GM18858 (cell line): Measurements from ENCODE around the gene TEAD1.

Experiments
- ATAC-seq: cut with Tn5 transposase; IDR thresholded peaks from one replicate; pipeline ENCODE4 v1.9.1; 2021; ENCODE audit not compliant: unreplicated experiment

TEAD1 gene

GRCh38 chr11:12829540-12830314, 155.5 kb downstream of the TEAD1 start:
- no peak for ATAC-seq

- no peak for ATAC-seq
Observed at GRCh38 chr11:12831471-12832202, 157.4 kb downstream of the TEAD1 start.

GRCh38 chr11:12832480-12833224, 158.4 kb downstream of the TEAD1 start:
- ATAC-seq: no peak

- ATAC-seq: no peak
Observed at GRCh38 chr11:12834166-12834565, 159.9 kb downstream of the TEAD1 start.

GRCh38 chr11:12834630-12835029, 160.4 kb downstream of the TEAD1 start:
- ATAC-seq: no peak

GRCh38 chr11:12835286-12835685, 161.1 kb downstream of the TEAD1 start:
- no peak for ATAC-seq

GRCh38 chr11:12838463-12839123, 164.4 kb downstream of the TEAD1 start:
- ATAC-seq: no peak

- ATAC-seq: no peak
Observed at GRCh38 chr11:12840871-12841660, 166.8 kb downstream of the TEAD1 start.

- ATAC-seq: no peak
Observed at GRCh38 chr11:12841946-12842630, 167.9 kb downstream of the TEAD1 start.

- no peak for ATAC-seq
Observed at GRCh38 chr11:12842933-12843636, 168.9 kb downstream of the TEAD1 start.

- ATAC-seq: no peak
Observed at GRCh38 chr11:12845163-12845562, 170.9 kb downstream of the TEAD1 start.

- ATAC-seq: no peak
Observed at GRCh38 chr11:12845739-12846358, 171.6 kb downstream of the TEAD1 start.

- no peak for ATAC-seq
Observed at GRCh38 chr11:12846786-12847615, 172.8 kb downstream of the TEAD1 start.

GRCh38 chr11:12848413-12848812, 174.2 kb downstream of the TEAD1 start:
- ATAC-seq: no peak

- ATAC-seq: no peak
Observed at GRCh38 chr11:12853325-12853651, 179.1 kb downstream of the TEAD1 start.

- ATAC-seq: no peak
Observed at GRCh38 chr11:12853652-12854296, 179.6 kb downstream of the TEAD1 start.

- no peak for ATAC-seq
Observed at GRCh38 chr11:12854297-12854661, 180.1 kb downstream of the TEAD1 start.

GRCh38 chr11:12854829-12855228, 180.6 kb downstream of the TEAD1 start:
- no peak for ATAC-seq
